Measurements from ENCODE around the gene PKP3. TPM values are rescaled to one million over a fixed set of nuclear protein-coding genes. Genes with fewer than 3 reads are reported as not detected.

PKP3 gene
- total RNA-seq, 2 donors from 2014 or later: 2.0 to 5.9 TPM

DNA sequence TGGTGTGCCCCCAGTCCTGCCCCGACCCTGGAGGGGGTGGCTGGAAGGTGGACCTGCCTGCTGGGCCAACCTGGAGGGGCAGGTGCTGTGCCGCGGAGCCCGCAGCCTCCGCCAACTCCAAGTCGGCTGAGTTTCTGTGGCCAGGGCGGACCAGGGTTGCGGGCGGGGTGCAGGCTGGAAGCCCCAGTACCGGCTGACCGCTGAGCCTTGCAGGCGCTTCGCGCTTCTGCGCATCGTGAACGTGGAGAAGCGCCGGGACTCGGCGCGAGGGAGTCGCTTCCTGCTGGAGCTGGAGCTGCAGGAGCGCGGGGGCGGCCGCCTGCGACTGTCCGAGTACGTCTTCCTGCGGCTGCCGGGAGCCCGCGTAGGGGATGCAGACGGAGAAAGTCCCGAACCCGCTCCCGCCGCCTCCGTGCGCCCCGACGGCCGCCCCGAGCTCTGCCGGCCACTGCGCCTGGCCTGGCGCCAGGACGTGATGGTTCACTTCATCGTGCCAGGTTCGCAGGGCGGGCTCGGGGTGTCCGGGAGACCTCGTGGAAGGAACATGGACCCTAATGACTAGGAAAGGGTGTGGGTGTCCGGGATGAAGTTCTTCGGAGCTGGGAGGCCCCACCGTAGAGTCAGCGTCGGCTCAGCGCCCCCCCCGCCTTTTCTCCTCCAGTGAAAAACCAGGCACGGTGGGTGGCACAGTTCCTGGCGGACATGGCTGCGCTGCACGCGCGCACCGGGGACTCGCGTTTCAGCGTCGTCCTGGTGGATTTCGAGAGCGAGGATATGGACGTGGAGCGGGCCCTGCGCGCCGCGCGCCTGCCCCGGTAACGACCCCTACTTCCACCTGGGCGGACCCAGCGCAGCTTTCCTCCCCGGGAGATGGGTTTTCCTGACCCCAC is 14.6 kb upstream of the PKP3 start:
- Histone ChIP-seq H3K9me3 (no peaks in the 10 kb centered on the region), H3K27ac (no peak overlapping the region), H3K36me3 (no peaks in the 10 kb centered on the region), H3K27me3 (replicated peaks; ENCODE audit: insufficient read depth) (no peaks in the 10 kb centered on the region), H3K4me1 (ENCODE audit: control insufficient read depth in 1 of 2, low read depth in 2 of 2) (no peaks in the 10 kb centered on the region), H3K4me3 (no peak overlapping the region)
- TF ChIP-seq, protein P1, sequence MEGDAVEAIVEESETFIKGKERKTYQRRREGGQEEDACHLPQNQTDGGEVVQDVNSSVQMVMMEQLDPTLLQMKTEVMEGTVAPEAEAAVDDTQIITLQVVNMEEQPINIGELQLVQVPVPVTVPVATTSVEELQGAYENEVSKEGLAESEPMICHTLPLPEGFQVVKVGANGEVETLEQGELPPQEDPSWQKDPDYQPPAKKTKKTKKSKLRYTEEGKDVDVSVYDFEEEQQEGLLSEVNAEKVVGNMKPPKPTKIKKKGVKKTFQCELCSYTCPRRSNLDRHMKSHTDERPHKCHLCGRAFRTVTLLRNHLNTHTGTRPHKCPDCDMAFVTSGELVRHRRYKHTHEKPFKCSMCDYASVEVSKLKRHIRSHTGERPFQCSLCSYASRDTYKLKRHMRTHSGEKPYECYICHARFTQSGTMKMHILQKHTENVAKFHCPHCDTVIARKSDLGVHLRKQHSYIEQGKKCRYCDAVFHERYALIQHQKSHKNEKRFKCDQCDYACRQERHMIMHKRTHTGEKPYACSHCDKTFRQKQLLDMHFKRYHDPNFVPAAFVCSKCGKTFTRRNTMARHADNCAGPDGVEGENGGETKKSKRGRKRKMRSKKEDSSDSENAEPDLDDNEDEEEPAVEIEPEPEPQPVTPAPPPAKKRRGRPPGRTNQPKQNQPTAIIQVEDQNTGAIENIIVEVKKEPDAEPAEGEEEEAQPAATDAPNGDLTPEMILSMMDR (IDR thresholded peaks at IDR 0.05): no peak
- ATAC-seq (ENCODE audit: insufficient number of reproducible peaks, low FRiP score, low read depth) (no peak), DNase-seq (ENCODE audit: low spot score) (no peak)

DNA sequence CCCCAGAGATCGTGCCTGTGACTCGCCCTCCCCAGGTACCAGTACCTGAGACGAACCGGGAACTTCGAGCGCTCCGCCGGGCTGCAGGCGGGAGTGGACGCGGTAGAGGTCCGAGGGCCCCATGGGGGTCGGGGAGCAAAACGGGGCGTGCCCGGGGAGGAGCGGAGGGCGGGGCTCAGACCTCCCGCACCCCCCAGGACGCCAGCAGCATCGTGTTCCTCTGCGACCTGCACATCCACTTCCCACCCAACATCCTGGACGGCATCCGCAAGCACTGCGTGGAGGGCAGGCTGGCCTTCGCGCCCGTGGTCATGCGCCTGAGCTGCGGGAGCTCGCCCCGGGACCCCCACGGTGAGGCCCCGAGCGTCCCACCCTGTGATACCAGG is 13.9 kb upstream of the PKP3 start:
- no peaks in the 10 kb centered on the region for H3K27me3 ChIP-seq (replicated peaks; ENCODE audit: insufficient read depth)
- H3K27ac ChIP-seq: no peak overlapping the region
- DNase-seq (ENCODE audit: low spot score): no peak
- no peaks in the 10 kb centered on the region for H3K4me1 ChIP-seq (ENCODE audit: control insufficient read depth in 1 of 2, low read depth in 2 of 2)
- H3K4me3 ChIP-seq: no peak overlapping the region
- TF ChIP-seq, protein P1 (IDR thresholded peaks at IDR 0.05): no peak
- ATAC-seq (ENCODE audit: insufficient number of reproducible peaks, low FRiP score, low read depth): no peak
- no peaks in the 10 kb centered on the region for H3K36me3 ChIP-seq
- no peaks in the 10 kb centered on the region for H3K9me3 ChIP-seq

DNA sequence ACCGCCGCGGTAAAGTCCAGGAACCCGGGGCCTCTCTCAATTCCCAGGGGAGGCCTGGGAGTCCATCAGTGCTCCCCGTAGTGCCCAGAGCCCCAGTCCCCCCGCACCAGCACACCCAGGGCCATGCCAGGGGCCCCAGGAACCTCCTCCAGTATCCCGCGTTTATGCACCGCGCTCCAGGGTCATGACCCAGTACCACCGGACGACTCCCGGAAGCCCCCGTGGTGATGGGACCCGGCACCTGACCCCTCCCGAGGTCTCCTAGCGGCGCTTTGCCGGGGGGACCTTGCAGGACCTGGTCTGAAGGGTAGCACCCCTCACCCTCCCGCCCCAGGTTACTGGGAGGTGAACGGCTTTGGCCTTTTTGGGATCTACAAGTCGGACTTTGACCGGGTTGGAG is 13.5 kb upstream of the PKP3 start:
- Histone ChIP-seq H3K27ac (no peak overlapping the region), H3K27me3 (replicated peaks; ENCODE audit: insufficient read depth) (no peaks in the 10 kb centered on the region), H3K4me1 (ENCODE audit: control insufficient read depth in 1 of 2, low read depth in 2 of 2) (no peaks in the 10 kb centered on the region), H3K4me3 (no peak overlapping the region), H3K9me3 (no peaks in the 10 kb centered on the region), H3K36me3 (no peaks in the 10 kb centered on the region)
- TF ChIP-seq, protein P1 (IDR thresholded peaks at IDR 0.05): no peak
- ATAC-seq (ENCODE audit: insufficient number of reproducible peaks, low FRiP score, low read depth): no peak
- DNase-seq (ENCODE audit: low spot score): no peak

DNA sequence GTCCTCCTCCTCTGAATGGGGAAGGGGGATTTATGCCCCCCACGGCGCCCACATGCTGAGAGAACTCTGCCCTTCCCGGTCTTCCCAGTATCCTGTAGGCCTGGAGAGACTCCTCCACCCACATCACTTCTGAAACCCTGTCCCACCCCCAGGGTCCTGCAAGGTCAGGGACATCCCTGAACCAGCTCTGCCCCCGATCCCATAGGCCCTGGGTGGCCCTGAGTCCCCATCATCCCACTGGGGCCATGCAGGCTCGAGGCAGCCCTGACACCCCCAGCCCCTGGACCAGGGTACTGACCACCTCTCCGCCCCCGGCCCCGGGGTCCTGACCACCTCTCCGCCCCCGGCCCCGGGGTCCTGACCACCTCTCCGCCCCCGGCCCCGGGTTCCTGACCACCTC is 13.0 kb upstream of the PKP3 start:
- H3K27ac ChIP-seq: no peak overlapping the region
- DNase-seq (ENCODE audit: low spot score) (no peak), ATAC-seq (ENCODE audit: insufficient number of reproducible peaks, low FRiP score, low read depth) (no peak)
- no peaks in the 10 kb centered on the region for H3K9me3 ChIP-seq
- H3K4me3 ChIP-seq: no peak overlapping the region
- no peaks in the 10 kb centered on the region for H3K27me3 ChIP-seq (replicated peaks; ENCODE audit: insufficient read depth)
- no peaks in the 10 kb centered on the region for H3K36me3 ChIP-seq
- no peaks in the 10 kb centered on the region for H3K4me1 ChIP-seq (ENCODE audit: control insufficient read depth in 1 of 2, low read depth in 2 of 2)
- TF ChIP-seq, protein P1 (IDR thresholded peaks at IDR 0.05): no peak

DNA sequence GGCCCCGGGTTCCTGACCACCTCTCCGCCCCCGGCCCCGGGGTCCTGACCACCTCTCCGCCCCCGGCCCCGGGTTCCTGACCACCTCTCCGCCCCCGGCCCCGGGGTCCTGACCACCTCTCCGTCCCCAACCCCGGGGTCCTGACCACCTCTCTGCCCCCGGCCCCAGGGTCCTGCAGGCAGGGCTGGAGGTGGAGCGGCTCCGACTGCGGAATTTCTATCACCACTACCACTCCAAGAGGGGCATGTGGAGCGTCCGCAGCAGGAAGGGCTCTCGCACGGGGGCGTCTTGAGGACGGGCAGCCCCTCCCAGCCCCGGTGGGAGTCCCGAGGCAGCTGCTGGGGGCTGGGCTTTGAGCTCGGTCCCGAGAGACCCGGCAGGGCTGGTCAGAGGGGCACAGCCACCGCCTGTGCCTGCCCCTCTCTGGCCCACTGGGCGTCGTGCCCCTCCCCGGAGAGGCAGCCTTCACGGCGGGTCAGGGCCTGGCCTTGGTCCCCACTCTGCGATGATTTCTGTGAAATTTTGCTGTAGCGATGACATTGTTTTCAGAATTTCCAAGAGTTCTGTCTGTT is 12.4 kb upstream of the PKP3 start:
- H3K27ac ChIP-seq: no peak overlapping the region
- no peaks in the 10 kb centered on the region for H3K27me3 ChIP-seq (replicated peaks; ENCODE audit: insufficient read depth)
- DNase-seq (ENCODE audit: low spot score) (no peak), ATAC-seq (ENCODE audit: insufficient number of reproducible peaks, low FRiP score, low read depth) (no peak)
- TF ChIP-seq, protein P1 (IDR thresholded peaks at IDR 0.05): no peak
- peaks cover 2% of the 10 kb centered on the region for H3K9me3 ChIP-seq
- no peaks in the 10 kb centered on the region for H3K4me1 ChIP-seq (ENCODE audit: control insufficient read depth in 1 of 2, low read depth in 2 of 2)
- H3K4me3 ChIP-seq: no peak overlapping the region
- no peaks in the 10 kb centered on the region for H3K36me3 ChIP-seq

Data from thoracic aorta (tissue), 2 donors.